Measurements from ENCODE around the gene TJAP1.

- TF ChIP-seq CTCF (conservative IDR thresholded peaks at IDR 0.05 in 1 of 2, IDR thresholded peaks at IDR 0.05 in 1 of 2; ENCODE audit: low read depth in 1 of 2, low read length in 2 of 2) = no peak
- no peak for TF ChIP-seq EZH2 (IDR thresholded peaks at IDR 0.05; ENCODE audit: low read length, missing control alignments)
Observed at GRCh38 chr6:43461936-43462335, 15.4 kb upstream of the TJAP1 start.

Measured in fibroblast of lung (primary cell).